Stimulated activated CD8-positive, alpha-beta memory T cell treated with anti-CD3 and anti-CD28 coated beads, Interleukin-4, amount 100 ng/mL, for 1 hour (primary cell): ENCODE results near the gene EME1.
"Not testable (repeated sequence)": the region's sequence is repeated elsewhere in the genome, so short reads cannot be mapped to it uniquely, and the experiment has no call there.

Experiments
- DNase-seq, 2 donors: peaks; one replicate each; pipeline ENCODE4 v3.0.0-alpha.2; 2020; ENCODE audit warnings: low read depth in 2 of 2, low spot score in 1 of 2

EME1 gene

GRCh38 chr17:50372758-50373556 is at the start of gene EME1, which contains the start of gene MRPL27:
EME1 (plus strand) TSS chr17:50373229; CDS start chr17:50375209, 1,980 bp downstream.
MRPL27 (minus strand) TSS chr17:50373184; CDS start chr17:50373170, 14 bp downstream.
- DNase-seq: peak; percentile 69

- no peak for DNase-seq
Measured at GRCh38 chr17:50325906-50326305, 47.1 kb upstream of the EME1 start.

DNA sequence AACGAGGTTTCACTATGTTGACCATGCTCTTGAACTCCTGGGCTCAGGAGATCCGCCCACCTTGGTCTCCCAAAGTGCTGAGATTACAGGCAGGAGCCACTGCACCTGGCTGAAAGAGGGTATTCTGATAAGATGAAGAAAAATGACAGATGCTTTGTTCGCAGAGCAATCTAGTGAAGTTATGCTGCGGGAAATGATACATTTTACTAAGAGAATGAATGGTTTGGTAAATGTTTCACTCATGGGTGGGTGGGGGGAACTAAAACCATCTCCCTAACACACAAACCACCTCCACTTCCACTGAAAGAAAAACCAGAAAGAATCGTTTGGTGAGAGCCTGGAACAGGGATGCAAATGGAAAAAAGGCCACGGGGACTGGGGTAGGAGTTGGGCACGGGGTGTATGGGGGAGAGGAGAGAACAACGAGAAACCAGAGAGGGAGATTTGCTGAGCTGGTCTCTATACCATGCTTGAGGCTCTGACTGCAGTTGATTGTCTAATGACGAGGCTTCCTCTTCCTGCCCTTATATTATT is 46.1 kb upstream of the EME1 start:
- no peak for DNase-seq

DNA sequence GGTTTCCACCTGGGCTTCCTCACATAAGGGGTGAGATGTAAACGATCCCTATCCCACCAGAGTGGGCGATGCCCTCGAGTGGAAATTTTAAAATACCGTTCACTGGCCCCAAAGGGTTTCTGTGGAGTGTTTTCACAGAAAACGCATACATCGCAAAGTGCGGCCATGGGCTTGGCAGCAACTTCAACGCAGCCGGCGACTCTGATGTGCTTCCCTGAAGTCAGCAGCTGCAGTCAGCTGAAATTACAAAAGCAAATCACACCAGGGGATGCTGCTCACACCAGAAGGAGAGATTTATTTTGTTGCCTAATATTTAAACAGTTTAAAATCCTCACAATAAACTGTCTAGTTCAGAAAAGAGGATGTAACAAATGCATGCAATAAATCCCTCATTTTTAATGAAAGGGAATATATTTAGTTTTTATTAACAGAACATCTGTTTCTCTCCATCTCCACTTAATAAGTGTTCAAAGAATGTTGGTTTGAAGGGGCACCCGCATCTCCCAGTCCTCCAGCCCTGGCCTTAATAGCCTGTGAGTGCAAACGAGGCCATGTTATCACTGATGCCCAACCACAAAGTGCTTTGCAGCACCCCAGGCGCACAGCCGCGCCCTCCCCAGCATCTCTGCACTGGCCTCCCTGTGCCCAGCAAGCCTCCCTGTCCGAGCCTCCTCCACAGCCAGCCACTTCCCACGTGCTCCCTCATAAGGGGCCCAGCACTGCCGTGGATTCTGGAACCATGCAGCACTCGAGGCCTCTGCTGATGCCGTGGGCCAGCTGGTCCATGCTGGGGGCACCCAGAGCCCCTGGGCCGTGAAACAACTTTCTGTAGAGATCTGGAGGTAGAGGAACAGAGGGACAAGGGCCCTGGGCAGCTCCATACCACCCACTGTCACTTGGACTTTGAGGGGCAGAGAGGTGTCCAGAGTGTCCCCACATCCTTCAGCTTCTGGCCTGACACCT is 44.4 kb upstream of the EME1 start:
- no peak for DNase-seq

DNA sequence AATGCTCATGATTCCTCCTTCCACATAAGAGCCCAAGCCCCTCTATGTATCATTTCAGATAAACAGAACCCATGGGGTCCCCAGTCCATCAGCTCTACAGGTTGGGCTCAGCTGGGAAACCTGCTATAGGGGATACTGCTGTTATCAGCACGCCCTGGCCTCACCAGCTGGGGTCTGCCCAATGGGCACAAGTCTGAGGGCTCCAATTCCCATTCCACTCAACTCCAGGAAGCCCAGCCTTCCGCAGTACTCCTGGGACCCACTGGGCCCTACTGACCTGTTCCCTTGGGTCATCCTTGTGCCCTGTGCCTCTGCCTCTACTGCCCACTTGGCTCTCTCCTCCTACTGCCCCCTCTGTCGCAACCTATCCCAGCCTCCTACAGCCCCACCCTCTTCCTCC is 43.3 kb upstream of the EME1 start:
- DNase-seq: no peak

GRCh38 chr17:50330151-50330775 is 42.8 kb upstream of the EME1 start:
- no peak for DNase-seq

DNA sequence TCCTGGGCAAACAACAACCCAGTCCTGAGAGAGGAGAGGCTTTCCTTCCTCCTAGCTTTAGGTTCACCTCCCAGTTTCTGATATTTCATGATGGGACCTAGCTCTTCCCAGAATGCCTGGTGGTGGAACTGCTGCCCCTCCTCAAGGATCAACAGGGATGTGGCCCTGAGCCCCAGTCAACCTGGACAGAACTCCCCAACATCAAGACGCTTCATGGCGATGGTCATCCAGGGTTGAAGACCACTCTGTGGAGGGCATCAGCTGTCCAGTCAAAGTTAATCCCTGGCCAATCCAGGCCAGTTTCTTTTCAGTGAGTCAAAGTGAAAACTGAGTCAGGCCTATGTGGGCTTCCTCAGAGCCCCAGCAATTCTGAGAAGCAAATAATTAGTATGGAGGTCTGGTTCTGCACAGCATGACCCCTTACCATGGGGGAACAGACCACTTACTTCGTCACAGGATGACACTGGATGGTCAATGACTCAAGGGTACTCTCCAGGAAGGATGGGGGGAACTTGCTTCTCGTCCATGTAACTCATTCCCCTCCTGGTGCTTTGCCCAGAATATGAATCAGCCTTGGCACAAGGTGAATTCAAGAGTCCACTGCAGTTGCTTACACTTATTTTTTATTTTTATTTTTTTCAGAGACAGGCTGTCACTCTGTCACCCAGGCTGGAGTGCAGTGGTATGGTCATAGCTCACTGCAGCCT is 41.8 kb upstream of the EME1 start:
- no peak for DNase-seq

DNA sequence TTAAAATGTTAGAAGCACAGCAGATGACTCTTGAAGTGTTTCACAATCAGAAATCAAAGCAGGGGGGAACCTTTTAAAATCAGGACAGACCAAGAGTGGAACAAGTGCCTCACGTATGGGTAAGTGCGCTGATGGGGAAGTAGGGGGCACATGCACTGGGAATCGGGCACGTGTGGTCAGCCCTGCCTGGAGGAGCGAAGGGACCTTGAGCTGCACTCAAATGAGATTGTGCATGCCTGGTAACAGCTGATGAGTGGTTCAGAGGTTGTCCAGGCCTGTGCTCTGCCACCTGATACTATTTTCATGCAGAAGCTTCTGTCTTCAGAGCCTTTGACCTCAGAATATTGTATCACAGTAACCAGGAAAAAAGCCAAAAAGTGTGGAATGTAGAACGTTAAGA is 40.8 kb upstream of the EME1 start:
- no peak for DNase-seq

DNA sequence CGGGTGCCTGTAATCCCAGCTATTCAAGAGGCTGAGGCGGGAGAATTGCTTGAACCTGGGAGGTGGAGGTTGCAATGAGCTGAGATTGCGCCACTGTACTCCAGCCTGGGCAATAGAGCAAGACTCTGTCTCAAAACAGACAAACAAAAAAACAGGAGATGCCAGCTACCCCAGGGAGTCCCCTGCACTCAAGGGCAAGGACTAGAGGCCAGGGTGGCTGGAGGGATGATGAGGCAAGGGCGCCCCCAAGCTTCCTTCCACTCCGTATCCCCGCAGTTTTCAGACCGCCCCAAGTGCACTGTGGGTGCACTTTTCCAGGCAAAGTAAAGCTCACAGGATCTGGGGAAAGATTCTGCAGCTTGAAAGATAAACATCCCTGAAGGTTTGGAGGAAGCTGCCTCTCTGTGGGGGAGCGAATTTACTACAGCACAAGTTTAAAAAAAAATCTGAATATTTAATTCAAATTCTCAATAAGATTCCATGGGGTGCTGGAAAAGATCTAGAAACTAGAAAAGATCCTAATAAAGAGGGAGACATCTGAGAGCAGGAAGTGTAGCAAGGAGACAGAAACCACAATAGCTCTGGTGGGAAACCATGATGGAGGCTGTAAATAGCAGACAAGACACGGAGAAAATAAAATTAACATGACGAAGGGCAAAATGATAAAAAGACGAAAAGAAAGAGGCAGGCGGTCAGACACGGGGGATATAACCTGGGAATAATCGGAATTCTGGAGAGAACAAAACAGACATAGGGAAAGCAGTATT is 39.6 kb upstream of the EME1 start:
- DNase-seq: not testable (repeated sequence)

- no peak for DNase-seq
Measured at GRCh38 chr17:50337956-50338355, 35.1 kb upstream of the EME1 start.

- no peak for DNase-seq
Measured at GRCh38 chr17:50338645-50339044, 34.4 kb upstream of the EME1 start.

DNA sequence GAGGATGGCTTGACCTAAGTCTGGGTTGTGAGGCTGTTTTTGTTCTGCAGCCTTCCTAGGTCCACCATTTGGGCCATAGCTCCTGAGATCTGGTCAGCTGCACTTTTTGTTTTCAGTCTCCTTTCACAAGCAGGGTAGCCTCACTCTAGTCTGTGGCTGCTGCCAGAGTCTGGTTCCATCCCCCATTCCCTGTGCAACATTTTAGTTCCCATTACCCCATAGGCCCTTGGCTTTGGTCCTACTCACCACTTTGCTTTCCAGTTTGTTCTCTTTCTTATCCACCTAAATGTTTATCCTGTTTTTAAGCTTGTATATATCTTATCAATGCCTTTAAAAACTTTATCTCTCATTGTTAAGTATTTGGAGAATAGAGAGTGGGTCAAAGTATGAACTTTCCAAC is 33.6 kb upstream of the EME1 start:
- DNase-seq: no peak

DNA sequence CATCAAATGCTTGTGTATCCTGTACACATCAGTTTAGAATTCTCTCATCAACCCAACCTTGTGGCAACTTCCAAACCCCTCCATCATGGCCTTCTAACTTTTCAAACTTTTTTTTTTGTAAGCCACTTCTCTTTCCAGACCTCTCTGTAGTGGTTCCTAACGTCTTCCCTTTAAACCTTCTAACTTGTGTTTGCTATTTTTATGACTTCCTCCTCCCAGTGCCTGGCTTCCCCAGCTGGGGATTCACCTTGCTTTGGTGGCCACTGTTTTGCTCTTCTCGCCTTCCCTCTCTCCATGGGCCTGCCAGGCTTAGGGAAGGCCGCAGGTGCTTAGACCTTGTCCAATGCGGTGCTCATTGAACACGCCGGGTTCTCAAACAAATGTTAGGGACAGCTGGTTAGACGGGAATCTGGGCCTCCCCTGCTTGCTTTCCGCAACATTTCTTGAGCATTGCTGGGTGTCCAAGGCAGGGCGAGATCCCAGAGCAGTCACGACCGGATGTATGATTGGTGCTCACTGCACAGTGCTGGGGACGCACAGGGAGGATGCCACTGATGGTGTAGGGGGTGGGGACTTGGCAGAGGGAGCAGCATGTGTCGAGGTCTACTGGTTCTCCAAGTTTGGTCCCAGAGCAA is 28.2 kb upstream of the EME1 start:
- no peak for DNase-seq

GRCh38 chr17:50345432-50346312 is 27.4 kb upstream of the EME1 start, which contains the start of gene XYLT2:
XYLT2 (plus strand) TSS chr17:50346126; CDS start chr17:50346141, 15 bp downstream.
- peak; percentile 70 to 86 for DNase-seq

DNA sequence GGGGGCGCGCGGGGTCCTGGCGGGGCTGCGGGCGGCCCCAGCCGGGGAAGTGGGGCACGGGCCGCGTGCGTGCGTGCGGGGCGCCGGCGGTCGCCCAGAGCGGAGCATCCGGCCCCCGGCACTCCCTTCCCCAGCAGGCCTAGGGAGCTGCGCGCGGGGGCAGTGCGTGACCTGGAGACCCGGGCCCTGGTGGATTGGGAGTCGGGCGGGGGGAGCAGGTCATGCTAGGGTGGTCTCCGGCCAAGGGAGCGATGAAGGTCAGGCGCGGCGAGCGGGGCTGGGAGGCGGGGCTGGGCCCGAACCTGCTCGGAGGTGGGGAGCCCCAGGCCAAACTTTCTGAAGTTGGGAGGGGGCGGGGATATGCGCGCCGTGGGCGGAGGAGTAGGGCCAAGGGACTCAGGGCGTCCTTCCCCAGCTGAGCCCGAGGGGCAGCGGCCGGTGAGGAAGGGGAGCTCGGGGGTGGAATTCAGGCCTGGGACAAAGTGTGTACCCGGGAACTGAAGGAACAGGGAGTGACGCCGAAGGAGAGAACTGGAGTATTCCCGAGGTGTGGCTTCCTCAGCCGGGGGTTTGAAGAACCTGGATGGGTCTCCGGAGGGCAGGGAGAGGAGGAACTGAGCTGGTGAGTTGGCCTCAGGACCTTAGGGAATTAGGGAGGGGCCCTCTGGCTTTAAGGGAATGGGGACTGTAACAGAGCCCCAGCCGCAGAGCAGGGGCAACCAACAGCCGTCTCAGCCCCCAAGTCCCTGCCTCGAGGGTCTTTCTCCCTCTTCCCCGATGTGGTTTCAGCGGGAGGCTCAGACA is 26.5 kb upstream of the EME1 start:
- DNase-seq: peak in 1 of 2 donors; percentile 6

- no peak for DNase-seq
Measured at GRCh38 chr17:50347117-50347893, 25.7 kb upstream of the EME1 start.

DNA sequence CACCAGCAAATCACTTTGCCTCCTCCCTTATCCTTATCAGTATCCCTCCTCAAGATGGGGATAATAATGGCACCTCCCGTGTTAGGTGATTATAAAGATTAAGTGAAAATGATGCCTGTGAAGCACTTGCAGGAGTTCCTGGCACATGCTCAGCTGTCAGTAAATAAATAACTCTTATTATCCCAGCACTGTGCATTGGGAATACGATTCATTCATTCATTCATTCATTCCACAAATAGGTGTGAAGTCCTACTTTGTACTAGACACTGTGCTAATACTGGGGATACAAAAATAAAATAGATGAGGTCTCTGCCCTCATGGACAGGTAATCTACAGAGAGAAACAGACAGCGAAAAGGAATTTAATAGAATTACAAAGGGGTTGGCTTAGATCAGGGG is 25.1 kb upstream of the EME1 start:
- DNase-seq: no peak
